ENCODE results near the gene PWP1.

The PWP1 gene

GRCh38 chr12:107657133-107657532, 28.5 kb upstream of the PWP1 start:
- DNase-seq (ENCODE audit: low read depth, low spot score): no peak
- H3K4me3 ChIP-seq (ENCODE audit: low read depth, low read length): no peak overlapping the region
- TF ChIP-seq, protein P1, sequence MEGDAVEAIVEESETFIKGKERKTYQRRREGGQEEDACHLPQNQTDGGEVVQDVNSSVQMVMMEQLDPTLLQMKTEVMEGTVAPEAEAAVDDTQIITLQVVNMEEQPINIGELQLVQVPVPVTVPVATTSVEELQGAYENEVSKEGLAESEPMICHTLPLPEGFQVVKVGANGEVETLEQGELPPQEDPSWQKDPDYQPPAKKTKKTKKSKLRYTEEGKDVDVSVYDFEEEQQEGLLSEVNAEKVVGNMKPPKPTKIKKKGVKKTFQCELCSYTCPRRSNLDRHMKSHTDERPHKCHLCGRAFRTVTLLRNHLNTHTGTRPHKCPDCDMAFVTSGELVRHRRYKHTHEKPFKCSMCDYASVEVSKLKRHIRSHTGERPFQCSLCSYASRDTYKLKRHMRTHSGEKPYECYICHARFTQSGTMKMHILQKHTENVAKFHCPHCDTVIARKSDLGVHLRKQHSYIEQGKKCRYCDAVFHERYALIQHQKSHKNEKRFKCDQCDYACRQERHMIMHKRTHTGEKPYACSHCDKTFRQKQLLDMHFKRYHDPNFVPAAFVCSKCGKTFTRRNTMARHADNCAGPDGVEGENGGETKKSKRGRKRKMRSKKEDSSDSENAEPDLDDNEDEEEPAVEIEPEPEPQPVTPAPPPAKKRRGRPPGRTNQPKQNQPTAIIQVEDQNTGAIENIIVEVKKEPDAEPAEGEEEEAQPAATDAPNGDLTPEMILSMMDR (IDR thresholded peaks at IDR 0.05; ENCODE audit: low read depth, low read length): no peak
- in situ Hi-C loops (cut with HindIII; ENCODE audit: low sequenced_read_pairs): no loop called here

- in situ Hi-C loops (cut with HindIII; ENCODE audit: low sequenced_read_pairs): no loop called here
- TF ChIP-seq, protein P1 (IDR thresholded peaks at IDR 0.05; ENCODE audit: low read depth, low read length): no peak
- H3K4me3 ChIP-seq (ENCODE audit: low read depth, low read length): no peak overlapping the region
- DNase-seq (ENCODE audit: low read depth, low spot score): no peak
Measured at GRCh38 chr12:107657621-107658020, 28.0 kb upstream of the PWP1 start.

DNA sequence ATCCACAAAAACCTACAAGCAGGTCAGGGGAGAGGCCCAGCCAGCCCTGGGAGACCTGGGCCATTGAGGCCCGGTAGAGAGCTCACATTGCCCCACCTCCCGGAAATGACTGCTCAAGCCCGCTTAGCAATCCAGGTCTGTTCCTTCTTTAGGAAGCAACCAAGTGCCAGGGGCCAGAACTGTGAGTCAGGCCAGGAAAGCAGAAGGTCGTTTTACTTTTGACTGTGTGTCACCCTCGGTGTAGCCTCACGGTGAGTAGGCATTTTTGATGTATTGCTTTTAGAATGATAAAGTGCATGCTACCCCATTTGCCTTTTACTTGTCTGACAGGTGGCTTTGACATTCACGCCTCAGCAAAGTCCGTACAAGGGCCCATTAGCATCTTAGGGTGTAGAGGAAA, 25.4 kb upstream of the PWP1 start:
- TF ChIP-seq, protein P1 (IDR thresholded peaks at IDR 0.05; ENCODE audit: low read depth, low read length): no peak
- in situ Hi-C loops (cut with HindIII; ENCODE audit: low sequenced_read_pairs): no loop called here
- DNase-seq (ENCODE audit: low read depth, low spot score): no peak
- H3K4me3 ChIP-seq (ENCODE audit: low read depth, low read length): no peak overlapping the region

DNA sequence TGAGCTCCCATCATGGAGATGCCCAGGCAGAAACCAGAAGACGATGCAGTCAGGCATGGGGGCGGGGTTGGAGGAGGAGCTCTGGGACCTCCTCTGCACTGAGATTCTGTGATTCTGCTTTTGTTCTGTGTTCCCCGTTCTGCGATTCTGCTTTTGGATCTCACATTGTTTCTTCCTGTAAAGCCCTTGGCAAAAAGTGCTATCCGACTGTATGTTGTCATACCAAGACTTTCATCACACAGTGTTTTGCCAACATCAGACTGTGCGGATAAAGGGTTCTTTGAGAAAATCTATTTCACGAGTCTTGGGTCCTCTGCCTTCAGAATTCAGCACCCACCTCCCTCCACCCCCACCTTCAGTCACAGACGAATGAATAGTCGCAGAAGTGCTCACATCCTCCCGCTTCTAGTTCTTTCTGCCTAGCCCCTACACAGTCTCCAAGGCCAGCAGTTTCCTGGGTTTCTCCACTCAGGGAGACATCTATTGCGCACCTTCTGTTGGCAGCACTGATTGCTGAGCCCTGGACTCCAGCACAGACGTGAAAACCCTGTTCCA, 24.7 kb upstream of the PWP1 start:
- no peak for DNase-seq (ENCODE audit: low read depth, low spot score)
- in situ Hi-C loops (cut with HindIII; ENCODE audit: low sequenced_read_pairs): no loop called here
- H3K4me3 ChIP-seq (ENCODE audit: low read depth, low read length): no peak overlapping the region
- TF ChIP-seq, protein P1 (IDR thresholded peaks at IDR 0.05; ENCODE audit: low read depth, low read length): no peak

- in situ Hi-C loops (cut with HindIII; ENCODE audit: low sequenced_read_pairs): no loop called here
- no peak for DNase-seq (ENCODE audit: low read depth, low spot score)
- no peak overlapping the region for H3K4me3 ChIP-seq (ENCODE audit: low read depth, low read length)
- TF ChIP-seq, protein P1 (IDR thresholded peaks at IDR 0.05; ENCODE audit: low read depth, low read length): no peak
Measured at GRCh38 chr12:107661830-107662229, 23.8 kb upstream of the PWP1 start.

DNA sequence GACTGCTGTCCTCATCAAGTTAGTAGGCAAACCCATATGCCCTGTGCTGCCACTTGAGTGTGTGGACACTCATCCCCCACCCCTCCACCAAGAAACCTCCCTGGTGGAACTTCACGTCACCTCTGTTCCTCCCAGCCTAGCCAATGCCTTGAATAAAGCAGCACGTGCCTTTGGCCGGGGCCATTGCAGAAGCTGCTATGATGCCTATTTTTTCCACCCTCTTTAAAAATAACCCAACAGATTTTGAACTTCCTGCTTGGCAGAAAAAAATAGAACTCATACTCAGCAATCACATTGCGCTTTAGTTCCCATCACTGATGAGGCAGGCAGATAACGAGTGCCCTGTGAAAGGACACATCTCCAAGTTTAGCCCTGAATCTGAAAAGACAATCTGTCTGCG, 23.1 kb upstream of the PWP1 start:
- DNase-seq (ENCODE audit: low read depth, low spot score): no peak
- TF ChIP-seq, protein P1 (IDR thresholded peaks at IDR 0.05; ENCODE audit: low read depth, low read length): no peak
- in situ Hi-C loops (cut with HindIII; ENCODE audit: low sequenced_read_pairs): no loop called here
- no peak overlapping the region for H3K4me3 ChIP-seq (ENCODE audit: low read depth, low read length)

GRCh38 chr12:107663277-107663676, 22.3 kb upstream of the PWP1 start:
- in situ Hi-C loops (cut with HindIII; ENCODE audit: low sequenced_read_pairs): no loop called here
- DNase-seq (ENCODE audit: low read depth, low spot score): no peak
- TF ChIP-seq, protein P1 (IDR thresholded peaks at IDR 0.05; ENCODE audit: low read depth, low read length): no peak
- H3K4me3 ChIP-seq (ENCODE audit: low read depth, low read length): no peak overlapping the region
